K562 (cell line): ENCODE results near the gene FAM118B. TPM values are rescaled to one million over a fixed set of nuclear protein-coding genes. Genes with fewer than 3 reads are reported as not detected.

Source experiments
- E2F3 ChIP-seq: fragments of 250-450 bp; sonication (Bioruptor Pico); IDR thresholded peaks from 2 replicates; pipeline ENCODE4 v1.4.0; 2020; ENCODE audit warnings: mild to moderate bottlenecking
- EP400 ChIP-seq: fragments of 450-650 bp; IDR thresholded peaks from 2 replicates; pipeline ENCODE4 v1.6.1; 2017; ENCODE audit warnings: antibody characterized with exemption, mild to moderate bottlenecking, moderate library complexity
- ESRRB ChIP-seq: fragments of 250-450 bp; sonication (Bioruptor Pico); IDR thresholded peaks from 2 replicates; pipeline ENCODE4 v1.5.0; 2020; ENCODE audit warnings: mild to moderate bottlenecking, moderate library complexity, borderline replicate concordance
- HNRNPH1 ChIP-seq: fragments of 200-400 bp; formaldehyde crosslinking; optimal IDR thresholded peaks from 2 replicates; pipeline ENCODE3; 2017; ENCODE audit warnings: low read depth, mild to moderate bottlenecking, low read length, moderate library complexity
- KDM2B ChIP-seq: fragments of 250-450 bp; sonication (Bioruptor Pico); IDR thresholded peaks from 2 replicates; pipeline ENCODE4 v1.8.0; 2021; ENCODE audit warnings: mild to moderate bottlenecking, moderate library complexity
- MAZ ChIP-seq, 2 experiments: fragments of 450-650 bp in 1 of 2; sonication (generic) in 1 of 2; formaldehyde crosslinking; IDR thresholded peaks in 1 of 2; conservative IDR thresholded peaks in 1 of 2; 2 replicates each; pipeline versions ENCODE4 v1.4.0 to v1.5.0; 2020; ENCODE audit warnings: mild to moderate bottlenecking in 1 of 2, missing genetic modification reagents in 1 of 2
- NCOR1 ChIP-seq: fragments of 450-650 bp; IDR thresholded peaks from 2 replicates; pipeline ENCODE4 v1.6.1; 2016; ENCODE audit warnings: mild to moderate bottlenecking, moderate library complexity
- PHF20 ChIP-seq: fragments of 450-650 bp; IDR thresholded peaks from 2 replicates; pipeline ENCODE4 v1.6.1; 2018; ENCODE audit not compliant: partially characterized antibody
- PHF21A ChIP-seq: fragments of 450-650 bp; IDR thresholded peaks from 2 replicates; pipeline ENCODE4 v1.6.1; 2017; ENCODE audit warnings: low read depth, borderline replicate concordance
- POLR3A ChIP-seq: IDR thresholded peaks from 2 replicates; pipeline ENCODE4 v1.6.1; 2011; ENCODE audit warnings: borderline replicate concordance, mild to moderate bottlenecking, moderate library complexity; ENCODE audit not compliant: insufficient read length, insufficient read depth; ENCODE audit errors: extremely low read depth
- PRPF4 ChIP-seq: fragments of 200-400 bp; formaldehyde crosslinking; IDR thresholded peaks from one replicate; pipeline ENCODE4 v1.6.1; 2017; ENCODE audit warnings: low read length, low read depth, mild to moderate bottlenecking; ENCODE audit not compliant: insufficient read depth, poor library complexity, severe bottlenecking
- RAD51 ChIP-seq: fragments of 450-650 bp; IDR thresholded peaks from 2 replicates; pipeline ENCODE4 v1.7.1; 2016; ENCODE audit warnings: low read depth, mild to moderate bottlenecking, borderline replicate concordance
- RB1 ChIP-seq: fragments of 450-650 bp; IDR thresholded peaks from 2 replicates; pipeline ENCODE4 v1.6.1; 2017; ENCODE audit warnings: low read depth, mild to moderate bottlenecking
- SAFB ChIP-seq: fragments of 200-400 bp; formaldehyde crosslinking; IDR thresholded peaks from 2 replicates; pipeline ENCODE4 v1.6.1; 2017; ENCODE audit warnings: low read depth, low read length, borderline replicate concordance
- SMARCA5 ChIP-seq: fragments of 450-650 bp; IDR thresholded peaks from 2 replicates; pipeline ENCODE4 v1.6.1; 2016
- TAL1 ChIP-seq: fragments of 450-650 bp; IDR thresholded peaks from 2 replicates; pipeline ENCODE4 v1.6.1; 2016; ENCODE audit warnings: mild to moderate bottlenecking
- TEAD1 ChIP-seq, 2 experiments: fragments of 450-650 bp in 1 of 2; sonication (generic) in 1 of 2; formaldehyde crosslinking; IDR thresholded peaks; 2 replicates each; pipeline versions ENCODE4 v1.4.0 to v1.8.0; 2020 to 2022; ENCODE audit warnings: mild to moderate bottlenecking in 2 of 2, missing genetic modification reagents in 1 of 2
- ZNF121 ChIP-seq: sonication (generic); formaldehyde crosslinking; conservative IDR thresholded peaks from 2 replicates; pipeline ENCODE4 v1.8.0; 2022; ENCODE audit warnings: missing genetic modification reagents
- ZNF668 ChIP-seq: fragments of 250-450 bp; sonication (Bioruptor Pico); IDR thresholded peaks from 2 replicates; pipeline ENCODE4 v1.8.0; 2022; ENCODE audit warnings: mild to moderate bottlenecking, inconsistent platforms
- polyA plus RNA-seq, 8 experiments: library from polyadenylated mRNA; depleted of rRNA in 4 of 8; stranded (reverse) in 5 of 8; unstranded in 3 of 8; fragments of >200 nt; fragmentation: Nextera tagmentation in 2 of 8; fragmentation: Illumina TruSeq in 1 of 8; extraction: Ambion mirVana in 2 of 8; extraction: Trizol in 1 of 8; gene quantifications; 2 replicates each; pipeline versions ENCODE4 v1.2.1 to v1.2.3, GENCODE V29; 2011 to 2014; ENCODE audit warnings: inconsistent platforms in 1 of 8, missing spikeins in 1 of 8
- total RNA-seq, 7 experiments: library from RNA; depleted of rRNA in 6 of 7; stranded (reverse); fragments of >200 nt in 6 of 7; fragmentation: Illumina TruSeq in 2 of 7; extraction: Trizol in 2 of 7; gene quantifications; 2 replicates each; pipeline versions ENCODE4 v1.2.1 to v1.2.3, GENCODE V29; 2011 to 2021; ENCODE audit warnings: low replicate concordance in 1 of 7
- TF ChIP-seq, protein P1 (sequence below): sonication (generic); formaldehyde crosslinking; IDR thresholded peaks from 2 replicates; pipeline ENCODE4 v1.8.1; 2023; ENCODE audit warnings: mild to moderate bottlenecking, missing genetic modification reagents
- TF ChIP-seq, protein P2 (sequence below), 2 experiments: fragments of 450-650 bp in 1 of 2; sonication (generic) in 1 of 2; formaldehyde crosslinking; conservative IDR thresholded peaks; 2 replicates each; pipeline versions ENCODE4 v1.4.0 to v1.8.1; 2020 to 2022; ENCODE audit warnings: mild to moderate bottlenecking in 1 of 2, missing genetic modification reagents in 1 of 2
- TF ChIP-seq, protein P3 (sequence below): IDR thresholded peaks from 2 replicates; pipeline ENCODE4 v1.6.1; 2012; ENCODE audit warnings: low read depth, low read length, improper control_type of control experiment, borderline replicate concordance
- TF ChIP-seq, protein P4 (sequence below): fragments of 250-450 bp; sonication (Bioruptor Pico); IDR thresholded peaks from 2 replicates; pipeline ENCODE4 v1.6.1; 2021; ENCODE audit warnings: mild to moderate bottlenecking

FAM118B gene
- total and polyA plus RNA-seq, 9 of the 15 experiments (the other 6 are each of a cell fraction or from before 2014, with no cell fraction given), result 12.0 to 49.0 (median 22.1) TPM

DNA sequence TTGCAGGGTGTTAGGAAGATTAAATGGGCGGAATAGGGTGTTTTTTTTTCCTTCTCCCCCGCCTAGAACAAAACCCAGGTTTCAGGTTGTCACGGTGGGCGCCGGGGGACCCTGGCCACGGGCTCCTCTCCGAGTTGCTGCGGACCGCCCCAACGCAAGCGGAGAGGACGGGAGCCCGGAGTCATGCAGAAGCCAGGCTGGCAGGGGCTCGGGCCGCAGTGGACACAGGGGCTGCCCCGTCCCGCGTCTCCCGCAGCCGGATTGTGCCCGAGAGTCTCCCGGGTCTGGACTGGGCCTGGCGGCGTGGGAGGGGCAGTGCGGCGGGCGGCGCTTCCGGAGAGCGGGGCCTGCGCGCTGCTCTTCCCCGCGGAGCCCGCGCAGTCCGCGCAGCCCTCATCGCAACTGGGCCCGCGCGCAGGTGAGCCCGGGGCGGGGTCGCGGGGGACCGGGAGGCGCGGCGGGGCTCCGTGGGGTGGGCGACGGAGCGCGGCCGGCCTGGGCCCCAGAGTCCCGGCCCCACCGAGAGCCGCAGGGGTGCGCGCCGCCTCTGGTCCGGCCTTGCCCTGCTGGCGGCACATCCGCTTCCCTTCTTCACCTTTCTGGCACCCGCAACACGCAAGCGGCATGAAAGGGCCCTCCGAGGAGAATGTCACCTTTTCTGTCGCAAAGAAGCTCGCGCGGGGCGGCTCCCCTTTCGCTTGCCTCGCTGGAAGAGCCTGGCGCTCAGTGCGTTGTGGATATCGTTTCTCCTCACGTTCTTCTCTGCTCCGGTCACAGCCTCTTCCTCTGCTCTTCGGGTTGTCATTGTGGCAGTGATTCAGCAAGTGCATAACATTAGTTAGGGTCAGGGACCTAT is 71.4 kb downstream of the FAM118B start, which contains the start of gene TIRAP (continued):
- TF ChIP-seq, protein P1, sequence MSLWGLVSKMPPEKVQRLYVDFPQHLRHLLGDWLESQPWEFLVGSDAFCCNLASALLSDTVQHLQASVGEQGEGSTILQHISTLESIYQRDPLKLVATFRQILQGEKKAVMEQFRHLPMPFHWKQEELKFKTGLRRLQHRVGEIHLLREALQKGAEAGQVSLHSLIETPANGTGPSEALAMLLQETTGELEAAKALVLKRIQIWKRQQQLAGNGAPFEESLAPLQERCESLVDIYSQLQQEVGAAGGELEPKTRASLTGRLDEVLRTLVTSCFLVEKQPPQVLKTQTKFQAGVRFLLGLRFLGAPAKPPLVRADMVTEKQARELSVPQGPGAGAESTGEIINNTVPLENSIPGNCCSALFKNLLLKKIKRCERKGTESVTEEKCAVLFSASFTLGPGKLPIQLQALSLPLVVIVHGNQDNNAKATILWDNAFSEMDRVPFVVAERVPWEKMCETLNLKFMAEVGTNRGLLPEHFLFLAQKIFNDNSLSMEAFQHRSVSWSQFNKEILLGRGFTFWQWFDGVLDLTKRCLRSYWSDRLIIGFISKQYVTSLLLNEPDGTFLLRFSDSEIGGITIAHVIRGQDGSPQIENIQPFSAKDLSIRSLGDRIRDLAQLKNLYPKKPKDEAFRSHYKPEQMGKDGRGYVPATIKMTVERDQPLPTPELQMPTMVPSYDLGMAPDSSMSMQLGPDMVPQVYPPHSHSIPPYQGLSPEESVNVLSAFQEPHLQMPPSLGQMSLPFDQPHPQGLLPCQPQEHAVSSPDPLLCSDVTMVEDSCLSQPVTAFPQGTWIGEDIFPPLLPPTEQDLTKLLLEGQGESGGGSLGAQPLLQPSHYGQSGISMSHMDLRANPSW, result no peak
- TF ChIP-seq NCOR1 (no peak), RB1 (peak; percentile 80; the same call in 1 of the 2 replicates), KDM2B (CRISPR knock-in tag) (no peak), PHF20 (peak; percentile 52), PHF21A (no peak; the same call in 1 of the 2 replicates), E2F3 (CRISPR knock-in tag) (no peak), PRPF4 (no peak), EP400 (peak; percentile 62; the same call in 1 of the 2 replicates), TEAD1 (CRISPR knock-in tag; IDR thresholded peaks at IDR 0.05) (0 out of 4 replicates have a peak, but pooled peaks of 1 of the 2 experiments have one; percentile 19), MAZ (CRISPR knock-in tag; conservative IDR thresholded peaks at IDR 0.05 in 1 of 2, IDR thresholded peaks at IDR 0.05 in 1 of 2) (peak in 1 of 2 experiments; percentile 74; a peak in 2 of 4 replicates), ESRRB (CRISPR knock-in tag) (no peak), SMARCA5 (no peak), POLR3A (no peak), TAL1 (no peak), ZNF121 (CRISPR knock-in tag) (no peak), SAFB (peak; percentile 93), ZNF668 (CRISPR knock-in tag) (no peak), RAD51 (no peak), HNRNPH1 (no peak)
- TF ChIP-seq, protein P2, sequence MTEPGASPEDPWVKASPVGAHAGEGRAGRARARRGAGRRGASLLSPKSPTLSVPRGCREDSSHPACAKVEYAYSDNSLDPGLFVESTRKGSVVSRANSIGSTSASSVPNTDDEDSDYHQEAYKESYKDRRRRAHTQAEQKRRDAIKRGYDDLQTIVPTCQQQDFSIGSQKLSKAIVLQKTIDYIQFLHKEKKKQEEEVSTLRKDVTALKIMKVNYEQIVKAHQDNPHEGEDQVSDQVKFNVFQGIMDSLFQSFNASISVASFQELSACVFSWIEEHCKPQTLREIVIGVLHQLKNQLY (CRISPR knock-in tag; conservative IDR thresholded peaks at IDR 0.05), result no peak
- TF ChIP-seq, protein P3, sequence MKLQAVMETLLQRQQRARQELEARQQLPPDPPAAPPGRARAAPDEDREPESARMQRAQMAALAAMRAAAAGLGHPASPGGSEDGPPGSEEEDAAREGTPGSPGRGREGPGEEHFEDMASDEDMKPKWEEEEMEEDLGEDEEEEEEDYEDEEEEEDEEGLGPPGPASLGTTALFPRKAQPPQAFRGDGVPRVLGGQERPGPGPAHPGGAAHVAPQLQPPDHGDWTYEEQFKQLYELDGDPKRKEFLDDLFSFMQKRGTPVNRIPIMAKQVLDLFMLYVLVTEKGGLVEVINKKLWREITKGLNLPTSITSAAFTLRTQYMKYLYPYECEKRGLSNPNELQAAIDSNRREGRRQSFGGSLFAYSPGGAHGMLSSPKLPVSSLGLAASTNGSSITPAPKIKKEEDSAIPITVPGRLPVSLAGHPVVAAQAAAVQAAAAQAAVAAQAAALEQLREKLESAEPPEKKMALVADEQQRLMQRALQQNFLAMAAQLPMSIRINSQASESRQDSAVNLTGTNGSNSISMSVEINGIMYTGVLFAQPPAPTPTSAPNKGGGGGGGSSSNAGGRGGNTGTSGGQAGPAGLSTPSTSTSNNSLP, result no peak
- TF ChIP-seq, protein P4, sequence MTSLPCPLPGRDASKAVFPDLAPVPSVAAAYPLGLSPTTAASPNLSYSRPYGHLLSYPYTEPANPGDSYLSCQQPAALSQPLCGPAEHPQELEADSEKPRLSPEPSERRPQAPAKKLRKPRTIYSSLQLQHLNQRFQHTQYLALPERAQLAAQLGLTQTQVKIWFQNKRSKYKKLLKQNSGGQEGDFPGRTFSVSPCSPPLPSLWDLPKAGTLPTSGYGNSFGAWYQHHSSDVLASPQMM, result no peak
